Stimulated activated CD8-positive, alpha-beta memory T cell treated with anti-CD3 and anti-CD28 coated beads, Interleukin-12 subunit alpha, Interleukin-12 subunit beta, amount 100 ng/mL, for 24 hours (primary cell): ENCODE data around the gene SLX4IP.

Source experiments
- DNase-seq: peaks from one replicate; pipeline ENCODE4 v3.0.0-alpha.2; 2020; ENCODE audit errors: extremely low read depth

SLX4IP gene

GRCh38 chr20:10663756-10664155 lies 228.7 kb downstream of the SLX4IP start:
- no peak for DNase-seq

GRCh38 chr20:10665027-10665561 lies 230.0 kb downstream of the SLX4IP start:
- DNase-seq: no peak

- no peak for DNase-seq
These were observed 230.7 kb downstream of the SLX4IP start for GRCh38 chr20:10665791-10666190.

GRCh38 chr20:10666221-10667076 lies 231.3 kb downstream of the SLX4IP start:
- DNase-seq: no peak

GRCh38 chr20:10667077-10667401 lies 231.9 kb downstream of the SLX4IP start:
- DNase-seq: no peak

GRCh38 chr20:10667560-10668167 lies 232.6 kb downstream of the SLX4IP start:
- DNase-seq: no peak

DNA sequence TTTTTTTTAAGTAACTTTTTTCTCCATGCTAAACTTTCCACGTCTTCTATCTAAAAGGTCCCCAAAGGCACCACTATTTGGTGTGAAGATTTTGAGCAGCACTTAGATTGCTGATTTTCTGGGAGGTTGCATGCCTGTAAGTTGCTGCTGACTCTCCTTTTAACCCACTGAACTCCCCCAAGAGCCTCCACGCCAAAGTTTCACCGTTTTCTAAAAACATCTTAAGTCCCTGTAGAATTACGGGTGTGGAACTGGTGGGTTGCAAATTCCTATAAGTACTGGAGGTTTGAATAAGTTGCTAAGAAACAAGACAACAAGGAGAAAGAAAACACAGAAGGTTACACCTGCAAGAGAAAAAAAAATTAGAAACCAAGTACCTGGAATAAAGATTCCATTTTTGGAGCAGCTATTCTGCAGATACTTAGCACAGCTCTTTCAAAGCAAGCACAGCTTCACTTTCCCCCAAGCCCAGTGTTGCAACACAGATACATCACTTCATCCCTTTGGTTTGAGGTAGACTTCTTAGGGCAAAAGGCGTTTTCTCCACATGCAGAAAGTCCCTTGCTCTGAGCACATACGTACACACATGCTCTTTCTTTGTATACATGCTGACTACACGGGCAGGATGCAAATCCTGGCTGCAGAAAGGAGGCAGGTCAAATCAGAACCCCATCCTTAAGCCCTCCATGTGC lies 233.7 kb downstream of the SLX4IP start:
- no peak for DNase-seq

GRCh38 chr20:10669843-10670446 lies 234.8 kb downstream of the SLX4IP start:
- no peak for DNase-seq

- DNase-seq: no peak
These were observed 235.6 kb downstream of the SLX4IP start for GRCh38 chr20:10670501-10671220.

DNA sequence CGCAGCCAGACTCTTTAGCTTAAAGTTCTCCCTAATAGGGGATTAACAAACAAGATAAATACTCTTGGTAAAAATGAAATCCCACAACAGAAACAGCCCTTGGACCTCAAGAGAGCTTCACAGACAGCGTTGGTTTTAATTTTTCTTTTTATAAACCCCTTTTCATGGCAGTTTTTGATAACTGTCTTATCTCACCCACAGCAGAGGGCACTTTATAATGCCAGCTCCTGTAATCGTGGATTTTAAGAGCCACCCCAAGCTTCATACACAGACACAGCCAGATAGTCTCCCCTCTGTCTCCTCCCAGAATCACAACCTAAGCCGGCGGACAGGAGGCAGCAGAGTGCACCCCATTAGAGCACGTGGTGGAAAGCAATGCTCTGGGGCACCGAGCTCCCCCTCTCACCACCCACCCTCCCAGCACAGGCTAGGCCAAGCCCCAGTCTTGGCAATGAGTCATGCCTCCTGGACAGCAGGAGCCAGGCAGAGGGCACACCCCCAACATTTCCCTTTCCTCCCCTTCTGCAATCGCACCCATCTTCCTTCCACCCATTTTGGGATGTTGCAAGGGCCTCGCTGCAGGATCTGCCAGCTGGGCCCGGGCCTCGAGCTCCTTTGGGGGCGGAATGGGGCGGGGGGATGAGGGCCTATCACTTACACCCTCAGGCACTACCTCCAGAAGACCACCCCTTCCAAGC lies 236.3 kb downstream of the SLX4IP start:
- DNase-seq: no peak

DNA sequence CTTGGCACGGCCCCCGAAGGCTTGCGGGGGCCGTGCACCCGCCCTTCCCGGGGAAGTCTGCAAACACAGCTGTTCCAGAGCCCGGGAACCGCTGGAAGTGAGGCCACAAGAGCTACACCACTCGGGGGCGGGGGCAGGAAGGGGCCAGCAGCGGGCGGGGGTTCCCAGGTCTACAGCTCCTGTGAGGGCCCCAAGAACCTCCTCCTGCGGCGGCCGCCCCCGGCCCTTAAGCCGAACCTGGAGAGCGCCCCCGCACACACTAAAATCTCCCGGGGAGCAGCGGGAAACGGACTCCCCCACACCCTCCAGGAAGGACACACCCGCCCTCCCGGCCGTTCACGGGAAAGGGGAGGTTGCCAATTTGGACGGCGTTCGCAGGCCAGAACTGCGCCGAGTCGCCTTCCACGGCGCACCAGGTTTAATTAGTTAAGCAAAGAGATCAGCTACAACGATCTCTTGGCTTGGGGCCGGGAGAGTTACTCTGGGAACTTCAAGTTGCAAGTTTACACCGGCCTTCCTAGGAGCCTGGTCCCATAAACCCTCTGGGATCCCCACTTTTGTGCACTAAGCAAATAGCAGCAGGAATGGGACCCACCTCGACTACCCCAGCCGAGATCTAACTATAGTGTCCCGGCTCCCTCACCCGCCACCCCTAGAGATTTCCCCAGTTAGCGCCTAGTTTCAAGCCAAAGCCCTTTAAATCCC lies 237.0 kb downstream of the SLX4IP start:
- DNase-seq: no peak

DNA sequence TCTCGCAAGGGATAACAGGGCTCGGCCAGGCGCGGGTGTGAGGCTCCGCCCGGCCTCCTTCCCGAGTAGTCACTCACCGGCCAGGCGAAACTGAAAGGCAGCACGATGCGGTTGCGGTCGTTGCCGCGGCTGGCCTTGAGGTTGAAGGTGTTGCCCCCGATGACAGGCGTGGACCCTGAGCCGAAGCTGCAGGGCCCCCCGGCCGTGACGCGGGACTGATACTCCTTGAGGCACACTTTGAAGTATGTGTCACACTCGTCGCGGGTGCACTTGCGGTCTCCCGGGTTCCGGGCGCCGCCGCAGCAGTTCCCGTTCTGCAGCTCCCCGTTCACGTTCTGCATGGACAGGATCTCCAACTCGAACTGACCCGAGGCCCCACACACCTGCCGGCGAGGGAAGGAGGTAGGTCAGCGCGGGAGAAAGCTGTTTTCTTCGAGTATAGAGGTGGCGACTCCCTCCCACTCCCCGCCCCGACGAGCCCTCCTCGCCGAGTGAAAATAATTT lies 237.6 kb downstream of the SLX4IP start:
- no peak for DNase-seq

DNA sequence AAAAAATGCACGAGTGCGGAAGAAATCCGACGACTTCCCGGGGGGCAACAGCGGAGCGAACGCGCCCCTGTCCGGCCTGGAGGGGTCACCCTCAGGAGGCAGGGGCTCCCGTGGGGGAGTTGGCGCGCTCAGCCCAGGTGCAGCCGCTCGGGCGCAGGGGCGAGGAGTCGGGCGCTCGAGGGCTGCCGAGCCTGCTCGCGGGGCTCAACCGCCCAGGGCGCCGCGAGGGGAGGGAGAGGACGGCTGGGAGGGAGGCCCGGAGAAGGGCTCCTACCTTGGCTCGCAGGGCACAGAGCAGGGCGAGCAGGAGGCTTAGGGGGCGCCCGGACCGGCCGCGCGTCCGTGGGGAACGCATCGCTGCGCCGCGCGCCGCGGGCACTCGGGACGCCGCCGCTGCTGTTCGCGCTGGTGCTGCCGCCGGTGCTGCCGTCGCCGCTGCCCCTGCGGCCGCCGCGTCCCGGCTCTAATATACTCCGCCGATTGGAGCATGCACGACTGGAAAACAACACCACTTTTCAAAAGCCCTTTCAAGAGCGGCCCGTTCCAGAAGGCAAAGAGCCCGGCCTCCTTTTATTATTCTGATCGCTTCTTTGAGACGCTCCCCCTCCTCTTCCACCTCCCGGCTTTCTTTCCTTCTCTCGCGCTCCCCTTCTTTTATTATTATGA lies 238.2 kb downstream of the SLX4IP start:
- DNase-seq: no peak

GRCh38 chr20:10673842-10674683 lies 239.0 kb downstream of the SLX4IP start, which contains the start of gene JAG1:
JAG1 (minus strand) TSS chr20:10673999; CDS start chr20:10673530, 469 bp downstream.
- no peak for DNase-seq

- DNase-seq: no peak
These were observed 239.8 kb downstream of the SLX4IP start for GRCh38 chr20:10674684-10675449.

GRCh38 chr20:10675450-10675848 lies 240.3 kb downstream of the SLX4IP start:
- DNase-seq: no peak

GRCh38 chr20:10676518-10676917 lies 241.4 kb downstream of the SLX4IP start:
- no peak for DNase-seq
